Adipose tissue (tissue), 3 donors: ENCODE data around the gene YRDC. TPM values are rescaled to one million over a fixed set of nuclear protein-coding genes. Genes with fewer than 3 reads are reported as not detected.

Source experiments
- polyA plus RNA-seq, 3 donors: library from polyadenylated mRNA; stranded (reverse); fragments of 200-250 nt; gene quantifications; one replicate each; pipeline ENCODE4 v1.2.3, GENCODE V29; 2013
- donor health status: healthy with polysubstance abuse.
- donor health status: Bipolar disorder and iron deficiency.
- donor health status: healthy.

YRDC gene
- polyA plus RNA-seq, 3 donors: 7.6 to 18.0 (median 8.7) TPM

Other genes starting within 250 kb of the YRDC start
- gene GNL2, start 212.3 kb downstream of the YRDC start, polyA plus RNA-seq: 10 to 100 TPM; 17.7 to 49.4 (median 46.7) TPM
- gene RSPO1, start 173.3 kb downstream of the YRDC start, polyA plus RNA-seq: 1 to 10 TPM in 1 of 3 donors, under 1 TPM in 2; 0.07 to 1.5 (median 0.77) TPM
- gene CDCA8, start 115.7 kb downstream of the YRDC start, polyA plus RNA-seq: under 1 TPM; 0.22 to 0.67 (median 0.56) TPM
- gene EPHA10, start 43.1 kb downstream of the YRDC start, polyA plus RNA-seq: 1 to 10 TPM in 1 of 3 donors, under 1 TPM in 2; 0.04 to 2.0 (median 0.90) TPM
- 1 to 10 TPM in 1 of 3 donors, under 1 TPM in 2; 0.56 to 7.4 (median 0.97) TPM for gene MANEAL, start 14.4 kb downstream of the YRDC start, polyA plus RNA-seq
- 10 to 100 TPM; 31.9 to 78.2 (median 62.2) TPM for gene C1orf122, start 418 bp downstream of the YRDC start, polyA plus RNA-seq
- gene MTF1, start 51.4 kb upstream of the YRDC start, polyA plus RNA-seq: 1 to 10 TPM; 2.0 to 4.4 (median 3.9) TPM
- 10 to 100 TPM in 2 of 3 donors, 1 to 10 TPM in 1; 5.1 to 15.0 (median 10.0) TPM for gene INPP5B, start 138.8 kb upstream of the YRDC start, polyA plus RNA-seq
- 10 to 100 TPM; 15.1 to 28.7 (median 26.7) TPM for gene SF3A3, start 181.8 kb upstream of the YRDC start, polyA plus RNA-seq
- 10 to 100 TPM; 11.0 to 16.3 (median 14.1) TPM for gene FHL3, start 197.3 kb upstream of the YRDC start, polyA plus RNA-seq
- 10 to 100 TPM; 17.3 to 30.4 (median 28.3) TPM for gene UTP11, start 204.5 kb upstream of the YRDC start, polyA plus RNA-seq
- gene POU3F1, start 238.6 kb upstream of the YRDC start, polyA plus RNA-seq: under 1 TPM in 1 of 3 donors, not detected in 2; 0.07 TPM